Measurements from ENCODE around the gene EID1. TPM values are rescaled to one million over a fixed set of nuclear protein-coding genes. Genes with fewer than 3 reads are reported as not detected.

EID1 gene
- total RNA-seq, 2 donors from 2014 or later: 47.1 to 65.8 TPM

GRCh38 chr15:48865370-48866079, 12.4 kb upstream of the EID1 start:
- no peak for ATAC-seq
- no peak for DNase-seq
- intact Hi-C loops (cut with DNase I, micrococcal nuclease): loop anchor here (10.0 kb wide), 3 partner anchors 269 to 1279 kb away; no protein-coding TSS in a partner anchor

GRCh38 chr15:48866141-48866563, 11.8 kb upstream of the EID1 start:
- intact Hi-C loops (cut with DNase I, micrococcal nuclease): loop anchor here (10.0 kb wide), 3 partner anchors 269 to 1279 kb away; no protein-coding TSS in a partner anchor
- ATAC-seq (no peak), DNase-seq (no peak)

GRCh38 chr15:48868023-48868422, 9.9 kb upstream of the EID1 start:
- DNase-seq (no peak), ATAC-seq (no peak)
- intact Hi-C loops (cut with DNase I, micrococcal nuclease): loop anchor here (10.0 kb wide), 3 partner anchors 267 to 1277 kb away; no protein-coding TSS in a partner anchor

GRCh38 chr15:48868536-48868935, 9.4 kb upstream of the EID1 start:
- DNase-seq (no peak), ATAC-seq (no peak)
- intact Hi-C loops (cut with DNase I, micrococcal nuclease): loop anchor here (10.0 kb wide), 3 partner anchors 266 to 1276 kb away; no protein-coding TSS in a partner anchor

- no peak for ATAC-seq
- DNase-seq: no peak
- intact Hi-C loops (cut with DNase I, micrococcal nuclease): loop anchor here (10.0 kb wide), 3 partner anchors 265 to 1275 kb away; no protein-coding TSS in a partner anchor
These were observed 8.0 kb upstream of the EID1 start for GRCh38 chr15:48869966-48870365.

- ATAC-seq (no peak), DNase-seq (no peak)
- intact Hi-C loops (cut with DNase I, micrococcal nuclease): no loop called here
These were observed 6.4 kb upstream of the EID1 start for GRCh38 chr15:48871542-48871941.

- no peak for ATAC-seq
- intact Hi-C loops (cut with DNase I, micrococcal nuclease): no loop called here
- no peak for DNase-seq
These were observed 5.3 kb upstream of the EID1 start for GRCh38 chr15:48872632-48873031.

GRCh38 chr15:48875241-48875960, 2.5 kb upstream of the EID1 start:
- intact Hi-C loops (cut with DNase I, micrococcal nuclease): no loop called here
- ATAC-seq: no peak

GRCh38 chr15:48876057-48876456, 1.9 kb upstream of the EID1 start:
- no peak for DNase-seq
- intact Hi-C loops (cut with DNase I, micrococcal nuclease): no loop called here
- no peak for ATAC-seq

More at GRCh38 chr15:48875241-48875960, 2.5 kb upstream of the EID1 start:
- DNase-seq: no peak

GRCh38 chr15:48880070-48880634, 2.2 kb downstream of the EID1 start:
- intact Hi-C loops (cut with DNase I, micrococcal nuclease): no loop called here

GRCh38 chr15:48883699-48884098, 5.8 kb downstream of the EID1 start:
- no peak for DNase-seq
- no peak for ATAC-seq
- intact Hi-C loops (cut with DNase I, micrococcal nuclease): no loop called here

More at GRCh38 chr15:48880070-48880634, 2.2 kb downstream of the EID1 start:
- no peak for ATAC-seq
- no peak for DNase-seq

- DNase-seq (no peak), ATAC-seq (no peak)
- intact Hi-C loops (cut with DNase I, micrococcal nuclease): no loop called here
These were observed 9.2 kb downstream of the EID1 start for GRCh38 chr15:48887144-48887543.

- ATAC-seq (no peak), DNase-seq (no peak)
- intact Hi-C loops (cut with DNase I, micrococcal nuclease): no loop called here
These were observed 10.3 kb downstream of the EID1 start for GRCh38 chr15:48888191-48888590.

GRCh38 chr15:48888836-48889235, 10.9 kb downstream of the EID1 start:
- no peak for DNase-seq
- ATAC-seq: no peak
- intact Hi-C loops (cut with DNase I, micrococcal nuclease): no loop called here

GRCh38 chr15:48889925-48890324, 12.0 kb downstream of the EID1 start:
- DNase-seq (no peak), ATAC-seq (no peak)
- intact Hi-C loops (cut with DNase I, micrococcal nuclease): no loop called here

- DNase-seq: no peak
- intact Hi-C loops (cut with DNase I, micrococcal nuclease): no loop called here
- no peak for ATAC-seq
These were observed 12.5 kb downstream of the EID1 start for GRCh38 chr15:48890375-48890972.

- ATAC-seq (no peak), DNase-seq (no peak)
- intact Hi-C loops (cut with DNase I, micrococcal nuclease): no loop called here
These were observed 13.4 kb downstream of the EID1 start for GRCh38 chr15:48891232-48891765.

GRCh38 chr15:48893311-48893710, 15.4 kb downstream of the EID1 start:
- intact Hi-C loops (cut with DNase I, micrococcal nuclease): no loop called here
- DNase-seq: no peak
- ATAC-seq: no peak
